ENCODE measurements around the gene IMPDH1. TPM values are rescaled to one million over a fixed set of nuclear protein-coding genes. Genes with fewer than 3 reads are reported as not detected.

IMPDH1 gene
- total and polyA plus RNA-seq, 2 donors (not counting 3 experiments of a cell fraction or from before 2014, with no cell fraction given) = 78.8 to 97.9 TPM

DNA sequence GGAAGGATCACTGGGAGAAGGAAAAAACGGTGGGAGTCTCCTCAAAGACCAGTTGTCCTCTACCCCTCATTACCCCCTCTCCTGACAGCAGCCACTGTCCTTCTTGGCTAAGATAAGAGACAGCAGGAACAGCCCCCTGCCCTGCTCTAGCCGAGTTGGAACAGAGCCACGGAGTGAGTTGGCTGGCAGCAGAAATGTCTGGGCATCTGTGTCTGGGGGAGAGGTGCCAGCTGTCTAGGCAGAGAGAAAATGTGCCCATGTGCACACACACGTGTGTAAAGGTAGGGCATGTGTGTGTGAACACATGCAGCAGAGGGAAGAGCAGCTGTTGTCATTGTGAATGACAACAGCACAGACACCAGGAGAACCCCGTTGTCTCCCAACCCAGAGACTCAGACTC lies 36.5 kb upstream of the IMPDH1 start:
- Histone ChIP-seq H2AFZ (ENCODE audit: low read depth, low read length) (no peak overlapping the region), H3K4me2 (ENCODE audit: insufficient read depth, low read length) (no peak overlapping the region), H3K4me1 (ENCODE audit: control insufficient read depth, extremely low read depth, insufficient read depth, low read length) (no peaks in the 10 kb centered on the region), H3K79me2 (ENCODE audit: control insufficient read depth, insufficient read depth, low read length) (no peaks in the 10 kb centered on the region), H3K27ac (ENCODE audit: insufficient read depth, low read depth, low read length) (no peak overlapping the region), H3K9me1 (replicated peaks; ENCODE audit: control insufficient read depth, extremely low read depth, insufficient read depth, low read length) (no peaks in the 10 kb centered on the region), H3K27me3 (ENCODE audit: control insufficient read depth in 2 of 2, insufficient read depth in 2 of 2, low read length in 2 of 2) (peaks cover 0 to 4% of the 10 kb centered on the region in 2 experiments), H3K9ac (replicated peaks; ENCODE audit: extremely low read depth, insufficient read depth, low read length) (no peak overlapping the region), H3K4me3 (replicated peaks in 1 of 3; ENCODE audit: insufficient read depth in 1 of 3, low read depth in 1 of 3, low read length in 3 of 3) (no peak overlapping the region), H3K36me3 (ENCODE audit: control insufficient read depth in 2 of 2, extremely low read depth in 1 of 2, insufficient read depth in 2 of 2, low read length in 2 of 2) (no peaks in the 10 kb centered on the region), H3K9me3 (replicated peaks; ENCODE audit: control insufficient read depth, insufficient read depth, low read length) (no peaks in the 10 kb centered on the region), H4K20me1 (replicated peaks; ENCODE audit: control insufficient read depth, extremely low read depth, insufficient read depth, low read length) (no peaks in the 10 kb centered on the region)
- ChIA-PET CTCF (interaction anchor here (0.9 to 1.6 kb wide), 2 partner anchors 13 to 14 kb away, joined by 3 to 6 read pairs; no protein-coding TSS in a partner anchor), POLR2A (no interaction called here)
- FAIRE-seq (no peak), DNase-seq (ENCODE audit: low read depth, low spot score) (no peak)
- dilution Hi-C loops (cut with MboI; ENCODE audit: extremely low pct_ligation_motif_present, low sequenced_read_pairs) (no loop called here), intact Hi-C loops (cut with micrococcal nuclease) (no loop called here)
- no TSS peak for BruUV-seq (replicated peaks)
- TF ChIP-seq MYC (IDR thresholded peaks at IDR 0.05; ENCODE audit: low read depth, low read length) = no peak
- no peak for TF ChIP-seq GATA2 (IDR thresholded peaks at IDR 0.05; ENCODE audit: insufficient read depth, insufficient read length, low read depth, low read length)
- TF ChIP-seq, protein P1, sequence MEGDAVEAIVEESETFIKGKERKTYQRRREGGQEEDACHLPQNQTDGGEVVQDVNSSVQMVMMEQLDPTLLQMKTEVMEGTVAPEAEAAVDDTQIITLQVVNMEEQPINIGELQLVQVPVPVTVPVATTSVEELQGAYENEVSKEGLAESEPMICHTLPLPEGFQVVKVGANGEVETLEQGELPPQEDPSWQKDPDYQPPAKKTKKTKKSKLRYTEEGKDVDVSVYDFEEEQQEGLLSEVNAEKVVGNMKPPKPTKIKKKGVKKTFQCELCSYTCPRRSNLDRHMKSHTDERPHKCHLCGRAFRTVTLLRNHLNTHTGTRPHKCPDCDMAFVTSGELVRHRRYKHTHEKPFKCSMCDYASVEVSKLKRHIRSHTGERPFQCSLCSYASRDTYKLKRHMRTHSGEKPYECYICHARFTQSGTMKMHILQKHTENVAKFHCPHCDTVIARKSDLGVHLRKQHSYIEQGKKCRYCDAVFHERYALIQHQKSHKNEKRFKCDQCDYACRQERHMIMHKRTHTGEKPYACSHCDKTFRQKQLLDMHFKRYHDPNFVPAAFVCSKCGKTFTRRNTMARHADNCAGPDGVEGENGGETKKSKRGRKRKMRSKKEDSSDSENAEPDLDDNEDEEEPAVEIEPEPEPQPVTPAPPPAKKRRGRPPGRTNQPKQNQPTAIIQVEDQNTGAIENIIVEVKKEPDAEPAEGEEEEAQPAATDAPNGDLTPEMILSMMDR (IDR thresholded peaks at IDR 0.05; ENCODE audit: extremely low read depth in 1 of 2, insufficient read depth in 1 of 2, low read depth in 1 of 2, low read length in 2 of 2) = no peak
- TF ChIP-seq POLR2A (IDR thresholded peaks at IDR 0.05; ENCODE audit: low read depth, low read length) = no peak
- TF ChIP-seq, protein P2, sequence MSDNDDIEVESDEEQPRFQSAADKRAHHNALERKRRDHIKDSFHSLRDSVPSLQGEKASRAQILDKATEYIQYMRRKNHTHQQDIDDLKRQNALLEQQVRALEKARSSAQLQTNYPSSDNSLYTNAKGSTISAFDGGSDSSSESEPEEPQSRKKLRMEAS (IDR thresholded peaks at IDR 0.05; ENCODE audit: insufficient read depth, insufficient read length) = no peak
- no peak for TF ChIP-seq POLR2AphosphoS5 (IDR thresholded peaks at IDR 0.05; ENCODE audit: insufficient read depth, low read depth, low read length)
- no peak for TF ChIP-seq FOS (IDR thresholded peaks at IDR 0.05; ENCODE audit: borderline replicate concordance, insufficient read depth, low read length)
